HG02763 (cell line): ENCODE results near the gene TAPT1.
"Not testable (repeated sequence)": the region's sequence is repeated elsewhere in the genome, so short reads cannot be mapped to it uniquely, and the experiment has no call there.

Experiments
- ATAC-seq: cut with Tn5 transposase; IDR thresholded peaks from one replicate; pipeline ENCODE4 v1.9.1; 2021; ENCODE audit warnings: mild to moderate bottlenecking, moderate library complexity; ENCODE audit not compliant: unreplicated experiment

The TAPT1 gene

GRCh38 chr4:16218950-16219349 is 7.3 kb downstream of the TAPT1 start:
- ATAC-seq: no peak

- peak; percentile 70 for ATAC-seq
Observed at GRCh38 chr4:16217300-16218051, 8.8 kb downstream of the TAPT1 start.

- ATAC-seq: no peak
Observed at GRCh38 chr4:16213121-16213520, 13.2 kb downstream of the TAPT1 start.

GRCh38 chr4:16212138-16212782 is 14.0 kb downstream of the TAPT1 start:
- no peak for ATAC-seq

GRCh38 chr4:16207409-16207808 is 18.9 kb downstream of the TAPT1 start:
- no peak for ATAC-seq

GRCh38 chr4:16206848-16207247 is 19.4 kb downstream of the TAPT1 start:
- no peak for ATAC-seq

- ATAC-seq: no peak
Observed at GRCh38 chr4:16206301-16206700, 20.0 kb downstream of the TAPT1 start.

- peak; percentile 85 for ATAC-seq
Observed at GRCh38 chr4:16205298-16206164, 20.7 kb downstream of the TAPT1 start.

- ATAC-seq: no peak
Observed at GRCh38 chr4:16204505-16204904, 21.8 kb downstream of the TAPT1 start.

GRCh38 chr4:16203083-16203482 is 23.2 kb downstream of the TAPT1 start:
- no peak for ATAC-seq

- no peak for ATAC-seq
Observed at GRCh38 chr4:16202598-16202997, 23.7 kb downstream of the TAPT1 start.

GRCh38 chr4:16199093-16199492 is 27.2 kb downstream of the TAPT1 start:
- ATAC-seq: no peak

GRCh38 chr4:16197876-16198665 is 28.2 kb downstream of the TAPT1 start:
- no peak for ATAC-seq

GRCh38 chr4:16196482-16197393 is 29.5 kb downstream of the TAPT1 start:
- peak; percentile 48 for ATAC-seq

GRCh38 chr4:16195209-16195608 is 31.1 kb downstream of the TAPT1 start:
- ATAC-seq: no peak

- not testable (repeated sequence) for ATAC-seq
Observed at GRCh38 chr4:16194798-16195197, 31.5 kb downstream of the TAPT1 start.

GRCh38 chr4:16194214-16194613 is 32.1 kb downstream of the TAPT1 start:
- ATAC-seq: no peak

- ATAC-seq: no peak
Observed at GRCh38 chr4:16192631-16193518, 33.4 kb downstream of the TAPT1 start.

GRCh38 chr4:16192057-16192456 is 34.2 kb downstream of the TAPT1 start:
- no peak for ATAC-seq
